ENCODE results near the gene DCP2. TPM values are rescaled to one million over a fixed set of nuclear protein-coding genes. Genes with fewer than 3 reads are reported as not detected.

The DCP2 gene
- total RNA-seq, 6 experiments from 2014 or later, result 16.4 to 18.4 (median 18.0) TPM

- Mint-ChIP-seq H3K4me3 (no peak overlapping the region), H3K4me1 (ENCODE audit: low read depth) (peaks cover 49% of the 10 kb centered on the region), H3K9me3 (no peaks in the 10 kb centered on the region), H3K36me3 (ENCODE audit: low read depth) (peaks cover 25% of the 10 kb centered on the region), H3K27me3 (ENCODE audit: insufficient read depth) (peaks cover 3% of the 10 kb centered on the region), H3K27ac (no peak overlapping the region)
- DNase-seq, result no peak
- TF ChIP-seq CTCF (IDR thresholded peaks at IDR 0.05), result no peak
Measured at GRCh38 chr5:113024076-113024697, 47.6 kb downstream of the DCP2 start.

- Mint-ChIP-seq H3K4me1 (ENCODE audit: low read depth) (peaks cover 49% of the 10 kb centered on the region), H3K27me3 (ENCODE audit: insufficient read depth) (peaks cover 6% of the 10 kb centered on the region), H3K9me3 (no peaks in the 10 kb centered on the region), H3K36me3 (ENCODE audit: low read depth) (peaks cover 36% of the 10 kb centered on the region), H3K27ac (no peak overlapping the region), H3K4me3 (no peak overlapping the region)
- DNase-seq, result no peak
- TF ChIP-seq CTCF (IDR thresholded peaks at IDR 0.05), result no peak
Measured at GRCh38 chr5:113025596-113025995, 49.0 kb downstream of the DCP2 start.

- no peak overlapping the region for H3K27ac Mint-ChIP-seq
- no peaks in the 10 kb centered on the region for H3K9me3 Mint-ChIP-seq
- TF ChIP-seq CTCF (IDR thresholded peaks at IDR 0.05), result no peak
- peaks cover 35% of the 10 kb centered on the region for H3K36me3 Mint-ChIP-seq (ENCODE audit: low read depth)
- peaks cover 6% of the 10 kb centered on the region for H3K27me3 Mint-ChIP-seq (ENCODE audit: insufficient read depth)
- H3K4me1 Mint-ChIP-seq (ENCODE audit: low read depth), result peaks cover 48% of the 10 kb centered on the region
- H3K4me3 Mint-ChIP-seq, result no peak overlapping the region
- DNase-seq, result no peak
Measured at GRCh38 chr5:113026211-113026610, 49.6 kb downstream of the DCP2 start.

- no peak overlapping the region for H3K4me3 Mint-ChIP-seq
- H3K4me1 Mint-ChIP-seq (ENCODE audit: low read depth), result peaks cover 40% of the 10 kb centered on the region
- no peak overlapping the region; the same call in 1 of the 2 replicates for H3K27ac Mint-ChIP-seq
- no peaks in the 10 kb centered on the region for H3K9me3 Mint-ChIP-seq
- H3K36me3 Mint-ChIP-seq (ENCODE audit: low read depth), result peaks cover 35% of the 10 kb centered on the region
- H3K27me3 Mint-ChIP-seq (ENCODE audit: insufficient read depth), result peaks cover 6% of the 10 kb centered on the region
- TF ChIP-seq CTCF (IDR thresholded peaks at IDR 0.05), result no peak
- no peak for DNase-seq
Measured at GRCh38 chr5:113027015-113027414, 50.4 kb downstream of the DCP2 start.

- DNase-seq, result no peak
- 0 out of 2 replicates have a peak, but pooled peaks have one; percentile 18 for TF ChIP-seq CTCF (IDR thresholded peaks at IDR 0.05)
- peaks cover 35% of the 10 kb centered on the region for H3K36me3 Mint-ChIP-seq (ENCODE audit: low read depth)
- H3K9me3 Mint-ChIP-seq, result no peaks in the 10 kb centered on the region
- no peak overlapping the region for H3K27ac Mint-ChIP-seq
- peaks cover 6% of the 10 kb centered on the region for H3K27me3 Mint-ChIP-seq (ENCODE audit: insufficient read depth)
- H3K4me3 Mint-ChIP-seq, result no peak overlapping the region
- H3K4me1 Mint-ChIP-seq (ENCODE audit: low read depth), result peaks cover 38% of the 10 kb centered on the region
Measured at GRCh38 chr5:113027431-113027830, 50.8 kb downstream of the DCP2 start.
